OCI-LY1 (cell line): ENCODE data around the gene NIBAN1.

Source experiments
- CTCF ChIP-seq: fragments of 200-600 bp; sonication (generic), shearing (Covaris generic); IDR thresholded peaks from 2 replicates; pipeline ENCODE4 v1.5.1; 2017; ENCODE audit warnings: mild to moderate bottlenecking, antibody characterized with exemption, low read length, moderate library complexity, mixed read lengths
- EZH2 ChIP-seq: fragments of 200-600 bp; sonication (generic), shearing (Covaris generic); IDR thresholded peaks from 2 replicates; pipeline ENCODE4 v1.8.0; 2017; ENCODE audit warnings: borderline replicate concordance, mixed run types, mild to moderate bottlenecking, antibody characterized with exemption, low read length, moderate library complexity, mixed read lengths

- no peak for TF ChIP-seq CTCF
- TF ChIP-seq EZH2: no peak
Observed at GRCh38 chr1:184943998-184944397, 30.3 kb downstream of the NIBAN1 start.
